ENCODE results near the gene PDZD2. TPM values are rescaled to one million over a fixed set of nuclear protein-coding genes. Genes with fewer than 3 reads are reported as not detected.
"Not testable (repeated sequence)": the region's sequence is repeated elsewhere in the genome, so short reads cannot be mapped to it uniquely, and the experiment has no call there.

Gene PDZD2
- total RNA-seq, 2 donors from 2014 or later = 6.6 to 14.6 TPM

- not testable (repeated sequence) for H3K4me3 Mint-ChIP-seq; H3K36me3 ChIP-seq (ENCODE audit: control insufficient read depth, insufficient read depth, low read length); H3K4me3 ChIP-seq (ENCODE audit: low read length); H3K27me3 ChIP-seq (ENCODE audit: control insufficient read depth, insufficient read depth, low read length, poor library complexity, severe bottlenecking); H3K27ac ChIP-seq (ENCODE audit: low read depth, low read length); H3K27ac Mint-ChIP-seq; H3K4me1 Mint-ChIP-seq; H3K9ac ChIP-seq (ENCODE audit: extremely low read depth, low read length, poor library complexity, severe bottlenecking); DNase-seq; H3K4me1 ChIP-seq (ENCODE audit: control insufficient read depth, insufficient read depth, low read length); H3K27me3 Mint-ChIP-seq (ENCODE audit: insufficient read depth)
- peaks cover 14% of the 10 kb centered on the region for H3K9me3 ChIP-seq (ENCODE audit: control insufficient read depth, low read length)
- peaks cover 44% of the 10 kb centered on the region for H3K36me3 Mint-ChIP-seq (ENCODE audit: low read depth)
- 94 to 98% methylated on average over 17 to 31 of the region's 31 CpGs for WGBS, 2 experiments (ENCODE audit: insufficient coverage in 1 of 2, insufficient read length in 1 of 2)
- peaks cover 56% of the 10 kb centered on the region for H3K9me3 Mint-ChIP-seq
Observed at GRCh38 chr5:32040181-32040695, 401.3 kb downstream of the PDZD2 start.

GRCh38 chr5:32042551-32042961, 403.6 kb downstream of the PDZD2 start:
- Mint-ChIP-seq H3K27ac (no peak overlapping the region), H3K9me3 (peaks cover 49% of the 10 kb centered on the region), H3K4me3 (no peak overlapping the region), H3K27me3 (ENCODE audit: insufficient read depth) (no peaks in the 10 kb centered on the region), H3K36me3 (ENCODE audit: low read depth) (peaks cover 35% of the 10 kb centered on the region), H3K4me1 (no peaks in the 10 kb centered on the region)
- Histone ChIP-seq H3K9ac (ENCODE audit: extremely low read depth, low read length, poor library complexity, severe bottlenecking) (no peak overlapping the region), H3K27ac (ENCODE audit: low read depth, low read length) (peak overlapping the region; percentile 70), H3K4me1 (ENCODE audit: control insufficient read depth, insufficient read depth, low read length) (no peaks in the 10 kb centered on the region), H3K27me3 (ENCODE audit: control insufficient read depth, insufficient read depth, low read length, poor library complexity, severe bottlenecking) (no peaks in the 10 kb centered on the region), H3K36me3 (ENCODE audit: control insufficient read depth, insufficient read depth, low read length) (no peaks in the 10 kb centered on the region), H3K4me3 (ENCODE audit: low read length) (no peak overlapping the region), H3K9me3 (ENCODE audit: control insufficient read depth, low read length) (peaks cover 14% of the 10 kb centered on the region)
- TF ChIP-seq CTCF (conservative IDR thresholded peaks at IDR 0.05) = no peak
- 62 to 83% methylated on average over 5 to 7 of the region's 7 CpGs for WGBS, 2 experiments (ENCODE audit: insufficient coverage in 1 of 2, insufficient read length in 1 of 2)
- DNase-seq = no peak

- H3K27me3 ChIP-seq (ENCODE audit: control insufficient read depth, insufficient read depth, low read length, poor library complexity, severe bottlenecking) = no peaks in the 10 kb centered on the region
- H3K4me3 ChIP-seq (ENCODE audit: low read length) = no peak overlapping the region
- no peaks in the 10 kb centered on the region for H3K4me1 ChIP-seq (ENCODE audit: control insufficient read depth, insufficient read depth, low read length)
- H3K36me3 ChIP-seq (ENCODE audit: control insufficient read depth, insufficient read depth, low read length) = no peaks in the 10 kb centered on the region
- peaks cover 34% of the 10 kb centered on the region for H3K36me3 Mint-ChIP-seq (ENCODE audit: low read depth)
- H3K4me3 Mint-ChIP-seq = no peak overlapping the region
- no peak overlapping the region for H3K9ac ChIP-seq (ENCODE audit: extremely low read depth, low read length, poor library complexity, severe bottlenecking)
- H3K27me3 Mint-ChIP-seq (ENCODE audit: insufficient read depth) = no peaks in the 10 kb centered on the region
- H3K27ac Mint-ChIP-seq = no peak overlapping the region
- no peak for DNase-seq
- WGBS, 2 experiments (ENCODE audit: insufficient coverage in 1 of 2, insufficient read length in 1 of 2) = 90 to 100% methylated on average over 1 to 5 of the region's 5 CpGs
- TF ChIP-seq CTCF (conservative IDR thresholded peaks at IDR 0.05) = no peak
- no peaks in the 10 kb centered on the region for H3K4me1 Mint-ChIP-seq
- peak overlapping the region; percentile 70 for H3K27ac ChIP-seq (ENCODE audit: low read depth, low read length)
- peaks cover 47% of the 10 kb centered on the region for H3K9me3 Mint-ChIP-seq
- H3K9me3 ChIP-seq (ENCODE audit: control insufficient read depth, low read length) = peaks cover 14% of the 10 kb centered on the region
Observed at GRCh38 chr5:32043105-32043504, 404.2 kb downstream of the PDZD2 start.

GRCh38 chr5:32044434-32044833, 405.5 kb downstream of the PDZD2 start:
- Histone ChIP-seq H3K4me3 (ENCODE audit: low read length) (no peak overlapping the region), H3K27ac (ENCODE audit: low read depth, low read length) (no peak overlapping the region), H3K9ac (ENCODE audit: extremely low read depth, low read length, poor library complexity, severe bottlenecking) (no peak overlapping the region), H3K36me3 (ENCODE audit: control insufficient read depth, insufficient read depth, low read length) (no peaks in the 10 kb centered on the region), H3K4me1 (ENCODE audit: control insufficient read depth, insufficient read depth, low read length) (no peaks in the 10 kb centered on the region), H3K9me3 (ENCODE audit: control insufficient read depth, low read length) (peaks cover 6% of the 10 kb centered on the region), H3K27me3 (ENCODE audit: control insufficient read depth, insufficient read depth, low read length, poor library complexity, severe bottlenecking) (no peaks in the 10 kb centered on the region)
- Mint-ChIP-seq H3K27ac (no peak overlapping the region), H3K9me3 (peaks cover 33% of the 10 kb centered on the region), H3K36me3 (ENCODE audit: low read depth) (peaks cover 21% of the 10 kb centered on the region), H3K4me1 (no peaks in the 10 kb centered on the region), H3K27me3 (ENCODE audit: insufficient read depth) (no peaks in the 10 kb centered on the region), H3K4me3 (no peak overlapping the region)
- DNase-seq = no peak
- WGBS, 2 experiments (ENCODE audit: insufficient coverage in 1 of 2, insufficient read length in 1 of 2) = 93 to 94% methylated on average over 6 to 7 of the region's 7 CpGs
- no peak for TF ChIP-seq CTCF (conservative IDR thresholded peaks at IDR 0.05)
